Body of pancreas (tissue), 4 donors: ENCODE measurements around the gene MCTP1. TPM values are rescaled to one million over a fixed set of nuclear protein-coding genes. Genes with fewer than 3 reads are reported as not detected.
"Not testable (repeated sequence)": the region's sequence is repeated elsewhere in the genome, so short reads cannot be mapped to it uniquely, and the experiment has no call there.

Experiments used
- ATAC-seq: fragments of 150-250 bp; one replicate; pipeline ENCODE4 v1.9.1; 2016
- DNase-seq, 4 donors: peaks; one replicate each; pipeline ENCODE4 v3.0.0-alpha.2; 2019
- H3K27ac ChIP-seq, 4 donors: fragments of 200-600 bp; sonication (generic); 1 replicate in 3 of 4; 2 replicates in 1 of 4; pipeline versions ENCODE4 v1.5.1 to v1.6.1; 2016 to 2019; ENCODE audit warnings: mild to moderate bottlenecking in 1 of 4, mixed read lengths in 1 of 4, moderate library complexity in 1 of 4
- H3K27me3 ChIP-seq, 2 donors: fragments of 200-600 bp; sonication (generic); one replicate each; pipeline ENCODE4 v1.6.0; 2016; ENCODE audit warnings: mild to moderate bottlenecking in 1 of 2
- H3K36me3 ChIP-seq, 2 donors: fragments of 200-600 bp; sonication (generic); replicated peaks in 1 of 2; 2 replicates each; pipeline ENCODE4 v1.5.1; 2016; ENCODE audit warnings: low read depth in 2 of 2; ENCODE audit not compliant: insufficient read depth in 1 of 2
- H3K4me1 ChIP-seq: fragments of 200-600 bp; sonication (generic); one replicate; pipeline ENCODE4 v1.6.0; 2016
- H3K4me3 ChIP-seq, 2 donors: fragments of 200-600 bp; sonication (generic); 1 replicate in 1 of 2; 2 replicates in 1 of 2; pipeline ENCODE4 v1.5.1; 2016 to 2019
- H3K9me3 ChIP-seq, 3 donors: fragments of 200-600 bp; sonication (generic); 1 replicate in 2 of 3; 2 replicates in 1 of 3; pipeline ENCODE4 v1.5.1; 2016
- POLR2A ChIP-seq, 3 donors: fragments of 450-650 bp; IDR thresholded peaks; one replicate each; pipeline ENCODE4 v1.6.1; 2016; ENCODE audit warnings: antibody characterized with exemption in 3 of 3, mild to moderate bottlenecking in 2 of 3
- WGBS, 2 donors: methylation state at CpG; one replicate each; pipeline ENCODE4 v1.1.5; 2017; 5-methylcytosine and 5-hydroxymethylcytosine counted together
- intact Hi-C: fragments of 100-400 bp; cut with DNase I; formaldehyde crosslinking; loops from one replicate; pipeline ENCODE4 v1.15.1; 2023
- total RNA-seq, 2 donors: library from RNA; depleted of rRNA; stranded (reverse); fragments of >200 nt; gene quantifications; one replicate each; pipeline ENCODE4 v1.1.0, GENCODE V29; 2016
- TF ChIP-seq, protein P1 (sequence below), 7 experiments: fragments of 450-650 bp in 4 of 7; fragments of 200-600 bp in 3 of 7; sonication (generic) in 3 of 7; IDR thresholded peaks; one replicate each; pipeline ENCODE4 v1.5.1; 2016 to 2019; ENCODE audit warnings: antibody characterized with exemption in 7 of 7

MCTP1 gene
- total RNA-seq, 2 donors from 2014 or later: 3.6 to 8.8 TPM

DNA sequence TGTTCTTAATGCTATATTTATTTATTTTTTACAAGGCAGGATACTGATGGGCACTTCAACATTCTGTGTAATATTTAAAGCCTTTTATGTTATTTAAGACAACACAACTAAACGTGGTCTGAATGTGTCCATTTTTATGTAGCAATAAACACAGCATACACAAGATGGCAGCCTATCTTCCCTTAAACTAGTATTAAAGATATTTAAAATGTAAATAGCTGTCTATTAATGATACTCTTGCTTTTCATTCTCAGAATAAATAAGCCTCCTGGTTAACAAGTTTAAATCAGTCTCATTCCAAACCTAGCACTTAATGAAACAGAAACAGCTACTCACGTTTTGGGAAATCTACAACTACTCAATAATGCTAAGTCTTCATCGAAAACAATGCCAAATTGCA, 315.7 kb downstream of the MCTP1 start:
- TF ChIP-seq POLR2A (IDR thresholded peaks at IDR 0.05): no peak
- TF ChIP-seq, protein P1, sequence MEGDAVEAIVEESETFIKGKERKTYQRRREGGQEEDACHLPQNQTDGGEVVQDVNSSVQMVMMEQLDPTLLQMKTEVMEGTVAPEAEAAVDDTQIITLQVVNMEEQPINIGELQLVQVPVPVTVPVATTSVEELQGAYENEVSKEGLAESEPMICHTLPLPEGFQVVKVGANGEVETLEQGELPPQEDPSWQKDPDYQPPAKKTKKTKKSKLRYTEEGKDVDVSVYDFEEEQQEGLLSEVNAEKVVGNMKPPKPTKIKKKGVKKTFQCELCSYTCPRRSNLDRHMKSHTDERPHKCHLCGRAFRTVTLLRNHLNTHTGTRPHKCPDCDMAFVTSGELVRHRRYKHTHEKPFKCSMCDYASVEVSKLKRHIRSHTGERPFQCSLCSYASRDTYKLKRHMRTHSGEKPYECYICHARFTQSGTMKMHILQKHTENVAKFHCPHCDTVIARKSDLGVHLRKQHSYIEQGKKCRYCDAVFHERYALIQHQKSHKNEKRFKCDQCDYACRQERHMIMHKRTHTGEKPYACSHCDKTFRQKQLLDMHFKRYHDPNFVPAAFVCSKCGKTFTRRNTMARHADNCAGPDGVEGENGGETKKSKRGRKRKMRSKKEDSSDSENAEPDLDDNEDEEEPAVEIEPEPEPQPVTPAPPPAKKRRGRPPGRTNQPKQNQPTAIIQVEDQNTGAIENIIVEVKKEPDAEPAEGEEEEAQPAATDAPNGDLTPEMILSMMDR (IDR thresholded peaks at IDR 0.05): no peak
- Histone ChIP-seq H3K4me1 (peaks cover 4% of the 10 kb centered on the region), H3K36me3 (no peaks in the 10 kb centered on the region), H3K27ac (no peak overlapping the region), H3K9me3 (peaks cover 0 to 4% (median 0%) of the 10 kb centered on the region in 3 donors), H3K4me3 (no peak overlapping the region), H3K27me3 (no peaks in the 10 kb centered on the region)
- DNase-seq: no peak
- ATAC-seq: no peak
- intact Hi-C loops: no loop called here
- 40 to 42% methylated on average over 3 of the region's 3 CpGs for WGBS, 2 donors

DNA sequence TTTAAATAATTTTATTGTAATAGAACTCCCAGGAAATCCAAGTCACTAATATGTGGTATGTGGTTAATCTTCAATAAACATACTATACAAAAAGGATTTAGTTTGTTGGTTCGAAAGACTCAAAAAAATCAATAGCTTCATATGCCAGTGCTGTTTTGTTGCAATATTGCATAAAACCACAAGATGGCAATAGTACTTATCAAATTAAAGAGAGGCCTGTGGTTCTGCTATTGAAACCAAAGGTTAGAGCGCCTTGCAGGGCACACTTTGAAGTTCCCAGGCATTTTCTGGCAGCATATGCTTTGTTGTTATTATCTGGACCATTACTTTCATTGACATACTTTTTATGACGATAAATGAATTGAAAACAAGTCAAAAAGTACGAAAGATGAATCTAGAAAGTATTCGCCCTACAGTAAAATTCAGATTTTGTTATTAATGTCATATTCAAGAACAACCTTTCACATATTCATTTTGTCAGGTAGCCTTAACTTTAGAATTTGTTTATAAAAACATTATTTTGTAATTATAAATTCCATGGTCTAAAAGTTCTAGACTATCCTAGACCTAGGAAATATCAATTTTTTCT, 316.3 kb downstream of the MCTP1 start:
- H3K27me3 ChIP-seq: no peaks in the 10 kb centered on the region
- H3K9me3 ChIP-seq: peaks cover 0 to 4% (median 0%) of the 10 kb centered on the region in 3 donors
- H3K36me3 ChIP-seq: no peaks in the 10 kb centered on the region
- intact Hi-C loops: no loop called here
- TF ChIP-seq, protein P1 (IDR thresholded peaks at IDR 0.05): peak; percentile 9 to 82 (median 72)
- TF ChIP-seq POLR2A (IDR thresholded peaks at IDR 0.05): no peak
- DNase-seq: peak; percentile 30 to 65 (median 48)
- H3K4me3 ChIP-seq: no peak overlapping the region
- 25 to 28% methylated on average over 5 of the region's 5 CpGs for WGBS, 2 donors
- H3K27ac ChIP-seq: no peak overlapping the region
- peak; percentile 90 for ATAC-seq
- H3K4me1 ChIP-seq: peaks cover 4% of the 10 kb centered on the region

DNA sequence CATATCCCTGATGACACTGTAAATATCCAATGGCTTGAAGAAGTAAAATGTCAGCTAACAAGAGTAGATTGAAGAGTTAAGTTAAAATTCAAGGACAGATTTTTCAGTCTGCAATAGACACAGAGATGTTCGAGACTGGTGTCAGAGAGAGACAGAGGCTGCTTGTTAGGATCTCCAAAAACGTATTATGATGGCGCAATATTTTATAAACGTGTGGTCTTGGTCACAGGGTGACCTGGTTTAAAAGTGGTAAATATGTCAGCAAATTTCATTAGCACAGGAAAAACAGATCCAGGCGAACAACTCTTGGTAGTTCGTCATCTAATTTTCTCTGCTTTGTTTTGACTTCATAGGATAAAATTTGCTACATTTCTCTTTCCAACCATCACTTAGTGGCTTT, 317.4 kb downstream of the MCTP1 start:
- no peaks in the 10 kb centered on the region for H3K27me3 ChIP-seq
- ATAC-seq (no peak), DNase-seq (no peak)
- intact Hi-C loops: no loop called here
- H3K4me3 ChIP-seq: no peak overlapping the region
- TF ChIP-seq POLR2A (IDR thresholded peaks at IDR 0.05): no peak
- TF ChIP-seq, protein P1 (IDR thresholded peaks at IDR 0.05): no peak
- peaks cover 4% of the 10 kb centered on the region for H3K4me1 ChIP-seq
- H3K27ac ChIP-seq: no peak overlapping the region
- H3K9me3 ChIP-seq: peaks cover 0 to 4% (median 0%) of the 10 kb centered on the region in 3 donors
- H3K36me3 ChIP-seq: no peaks in the 10 kb centered on the region
- WGBS, 2 donors: 51 to 59% methylated on average over 6 of the region's 6 CpGs

DNA sequence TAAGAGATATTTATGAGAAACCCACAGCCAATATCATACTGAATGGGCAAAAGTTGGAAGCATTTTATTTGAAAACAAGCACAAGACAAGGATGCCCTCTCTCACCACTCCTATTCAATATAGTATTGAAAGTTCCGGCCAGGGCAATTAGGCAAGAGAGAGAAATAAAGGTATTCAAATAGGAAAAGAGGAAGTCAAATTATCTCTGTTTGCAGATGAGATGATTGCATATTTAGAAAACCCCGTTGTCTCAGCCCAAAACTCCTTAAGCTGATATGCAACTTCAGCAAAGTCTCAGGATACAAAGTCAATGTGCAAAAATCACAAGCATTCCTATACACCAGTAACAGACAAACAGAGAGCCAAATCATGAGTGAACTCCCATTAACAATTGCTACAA, 325.6 kb downstream of the MCTP1 start:
- DNase-seq: not testable (repeated sequence)
- 54 to 59% methylated on average over 2 of the region's 2 CpGs for WGBS, 2 donors

DNA sequence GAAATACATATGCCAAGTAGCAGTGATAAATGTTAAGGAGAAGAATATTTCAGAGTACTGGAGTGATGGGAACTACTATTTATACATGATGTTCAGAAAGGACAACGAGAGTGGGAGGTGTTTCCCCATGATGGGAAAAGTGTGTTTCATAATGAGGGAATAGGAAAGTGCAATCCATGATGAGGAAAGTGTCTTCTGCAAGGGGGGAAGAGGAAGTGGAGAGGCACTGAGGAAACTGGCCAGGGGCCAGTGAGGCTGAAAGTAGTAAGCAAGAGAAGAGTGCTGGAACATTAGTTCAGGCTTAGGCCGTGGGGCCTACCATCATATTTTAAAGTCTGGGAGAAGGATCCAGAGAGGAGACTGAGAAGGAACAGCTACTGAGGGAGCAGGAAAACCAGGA, 339.2 kb downstream of the MCTP1 start:
- intact Hi-C loops: no loop called here
- ATAC-seq (no peak), DNase-seq (peak in 2 of 4 donors; percentile 15 to 39)
- no peaks in the 10 kb centered on the region for H3K4me1 ChIP-seq
- H3K27me3 ChIP-seq: no peaks in the 10 kb centered on the region
- H3K4me3 ChIP-seq: no peak overlapping the region
- TF ChIP-seq, protein P1 (IDR thresholded peaks at IDR 0.05): no peak
- TF ChIP-seq POLR2A (IDR thresholded peaks at IDR 0.05): no peak
- H3K27ac ChIP-seq: no peak overlapping the region
- no peaks in the 10 kb centered on the region for H3K9me3 ChIP-seq
- 41 to 48% methylated on average over 2 of the region's 2 CpGs for WGBS, 2 donors
- H3K36me3 ChIP-seq: no peaks in the 10 kb centered on the region

More for the DNA sequence above, 325.6 kb downstream of the MCTP1 start:
- ATAC-seq, intact Hi-C loops, H3K27me3 ChIP-seq, H3K4me1 ChIP-seq, H3K4me3 ChIP-seq, H3K9me3 ChIP-seq, H3K27ac ChIP-seq, H3K36me3 ChIP-seq: not testable (repeated sequence)
